Stimulated activated CD8-positive, alpha-beta memory T cell treated with anti-CD3 and anti-CD28 coated beads, Interleukin-2, amount 100 ng/mL, for 1 hour (primary cell): ENCODE results near the gene PDE2A.

Experiments
- DNase-seq, 2 donors: peaks; one replicate each; pipeline ENCODE4 v3.0.0-alpha.2; 2020; ENCODE audit warnings: low read depth in 2 of 2

The PDE2A gene

GRCh38 chr11:72673943-72674828 is at the start of gene PDE2A:
Gene PDE2A, minus strand, starts transcription at chr11:72674422. Its CDS starts 215 bp downstream, at chr11:72674207.
- DNase-seq, result no peak

GRCh38 chr11:72723508-72723907 is 49.3 kb upstream of the PDE2A start:
- DNase-seq, result no peak

- DNase-seq, result peak; percentile 65
Measured at GRCh38 chr11:72722050-72722748, 48.0 kb upstream of the PDE2A start.

GRCh38 chr11:72721689-72722049 is 47.4 kb upstream of the PDE2A start:
- peak in 1 of 2 donors; percentile 19 for DNase-seq

- DNase-seq, result no peak
Measured at GRCh38 chr11:72721276-72721675, 47.1 kb upstream of the PDE2A start.

- no peak for DNase-seq
Measured at GRCh38 chr11:72720784-72721183, 46.6 kb upstream of the PDE2A start.

- DNase-seq, result no peak
Measured at GRCh38 chr11:72720047-72720446, 45.8 kb upstream of the PDE2A start.

GRCh38 chr11:72719551-72719950 is 45.3 kb upstream of the PDE2A start:
- DNase-seq, result no peak

GRCh38 chr11:72719144-72719543 is 44.9 kb upstream of the PDE2A start:
- DNase-seq, result no peak

- no peak for DNase-seq
Measured at GRCh38 chr11:72718101-72718501, 43.9 kb upstream of the PDE2A start.

- DNase-seq, result no peak
Measured at GRCh38 chr11:72716788-72717435, 42.7 kb upstream of the PDE2A start.

- DNase-seq, result no peak
Measured at GRCh38 chr11:72716290-72716689, 42.1 kb upstream of the PDE2A start.

GRCh38 chr11:72712841-72713240 is 38.6 kb upstream of the PDE2A start:
- no peak for DNase-seq

GRCh38 chr11:72712168-72712751 is 38.0 kb upstream of the PDE2A start:
- no peak for DNase-seq

GRCh38 chr11:72711141-72711540 is 36.9 kb upstream of the PDE2A start:
- no peak for DNase-seq

GRCh38 chr11:72710278-72710677 is 36.1 kb upstream of the PDE2A start:
- DNase-seq, result no peak

GRCh38 chr11:72709478-72710238 is 35.4 kb upstream of the PDE2A start:
- DNase-seq, result no peak

- no peak for DNase-seq
Measured at GRCh38 chr11:72707032-72707431, 32.8 kb upstream of the PDE2A start.

GRCh38 chr11:72706579-72706978 is 32.4 kb upstream of the PDE2A start:
- no peak for DNase-seq

- DNase-seq, result no peak
Measured at GRCh38 chr11:72705442-72706365, 31.5 kb upstream of the PDE2A start.
